GM12864 (cell line): ENCODE measurements around the gene RNASE8.

Experiments used
- DNase-seq: peaks from one replicate; pipeline ENCODE4 v3.0.0-alpha.2; 2011; ENCODE audit warnings: low read depth
- H3K4me3 ChIP-seq: 2 replicates; pipeline ENCODE4 v1.5.1; 2011; ENCODE audit warnings: mild to moderate bottlenecking, low read depth, low read length, control low read depth
- CTCF ChIP-seq: IDR thresholded peaks from 2 replicates; pipeline ENCODE4 v1.5.1; 2011; ENCODE audit warnings: low read depth, mild to moderate bottlenecking, moderate library complexity, low read length, control low read depth, inconsistent platforms; ENCODE audit errors: missing control alignments

RNASE8 gene

GRCh38 chr14:21075719-21076437 lies 18.3 kb downstream of the RNASE8 start:
- TF ChIP-seq CTCF: no peak
- H3K4me3 ChIP-seq: no peak overlapping the region
- no peak for DNase-seq

GRCh38 chr14:21077672-21078071 lies 20.1 kb downstream of the RNASE8 start:
- no peak for DNase-seq
- no peak for TF ChIP-seq CTCF
- no peak overlapping the region for H3K4me3 ChIP-seq

- no peak overlapping the region for H3K4me3 ChIP-seq
- no peak for DNase-seq
- no peak for TF ChIP-seq CTCF
These were observed 20.7 kb downstream of the RNASE8 start for GRCh38 chr14:21078287-21078686.

GRCh38 chr14:21078726-21079125 lies 21.1 kb downstream of the RNASE8 start:
- DNase-seq: no peak
- TF ChIP-seq CTCF: no peak
- H3K4me3 ChIP-seq: no peak overlapping the region

- H3K4me3 ChIP-seq: no peak overlapping the region
- no peak for DNase-seq
- no peak for TF ChIP-seq CTCF
These were observed 24.0 kb downstream of the RNASE8 start for GRCh38 chr14:21081521-21082142.

GRCh38 chr14:21083565-21084325 lies 26.1 kb downstream of the RNASE8 start:
- H3K4me3 ChIP-seq: no peak overlapping the region
- DNase-seq: no peak
- TF ChIP-seq CTCF: no peak
